ENCODE results near the gene CDC16.
"Not testable (repeated sequence)": the region's sequence is repeated elsewhere in the genome, so short reads cannot be mapped to it uniquely, and the experiment has no call there.

CDC16 gene

GRCh38 chr13:114261328-114261965 lies 26.8 kb downstream of the CDC16 start:
- no peaks in the 10 kb centered on the region for H3K27me3 ChIP-seq (ENCODE audit: control insufficient read depth, insufficient read depth, low read length)
- no peak overlapping the region for H2AFZ ChIP-seq
- no peak for TF ChIP-seq CTCF (IDR thresholded peaks at IDR 0.05)
- H3K4me3 ChIP-seq (ENCODE audit: low read depth, low read length), result no peak overlapping the region
- no peak overlapping the region for H3K4me2 ChIP-seq (ENCODE audit: low read length)
- H3K79me2 ChIP-seq, result no peaks in the 10 kb centered on the region
- no peak overlapping the region for H3K27ac ChIP-seq
- H3K9me3 ChIP-seq (ENCODE audit: control insufficient read depth, low read length), result no peaks in the 10 kb centered on the region
- peaks cover 3% of the 10 kb centered on the region for H3K36me3 ChIP-seq (ENCODE audit: control insufficient read depth, insufficient read depth, low read length)
- H3K4me1 ChIP-seq, result no peaks in the 10 kb centered on the region
- H3K9ac ChIP-seq, result no peak overlapping the region

- Histone ChIP-seq H3K4me3 (ENCODE audit: low read depth, low read length) (no peak overlapping the region), H3K4me2 (ENCODE audit: low read length) (no peak overlapping the region), H3K79me2 (no peaks in the 10 kb centered on the region), H3K27me3 (ENCODE audit: control insufficient read depth, insufficient read depth, low read length) (no peaks in the 10 kb centered on the region), H2AFZ (no peak overlapping the region), H3K9me3 (ENCODE audit: control insufficient read depth, low read length) (no peaks in the 10 kb centered on the region), H3K9ac (no peak overlapping the region), H3K4me1 (no peaks in the 10 kb centered on the region), H3K36me3 (ENCODE audit: control insufficient read depth, insufficient read depth, low read length) (peaks cover 3% of the 10 kb centered on the region), H3K27ac (no peak overlapping the region)
- no peak for TF ChIP-seq CTCF (IDR thresholded peaks at IDR 0.05)
Measured at GRCh38 chr13:114263578-114263977, 28.9 kb downstream of the CDC16 start.

- not testable (repeated sequence) for H3K9ac ChIP-seq; H2AFZ ChIP-seq; H3K4me2 ChIP-seq (ENCODE audit: low read length); H3K9me3 ChIP-seq (ENCODE audit: control insufficient read depth, low read length); H3K4me1 ChIP-seq; H3K27ac ChIP-seq; H3K4me3 ChIP-seq (ENCODE audit: low read depth, low read length); H3K36me3 ChIP-seq (ENCODE audit: control insufficient read depth, insufficient read depth, low read length); H3K79me2 ChIP-seq; H3K27me3 ChIP-seq (ENCODE audit: control insufficient read depth, insufficient read depth, low read length)
Measured at GRCh38 chr13:114264313-114264712, 29.6 kb downstream of the CDC16 start.

- Histone ChIP-seq H2AFZ (no peak overlapping the region), H3K36me3 (ENCODE audit: control insufficient read depth, insufficient read depth, low read length) (no peaks in the 10 kb centered on the region), H3K9ac (no peak overlapping the region), H3K4me1 (no peaks in the 10 kb centered on the region), H3K27ac (no peak overlapping the region), H3K27me3 (ENCODE audit: control insufficient read depth, insufficient read depth, low read length) (no peaks in the 10 kb centered on the region), H3K79me2 (no peaks in the 10 kb centered on the region), H3K4me3 (ENCODE audit: low read depth, low read length) (no peak overlapping the region), H3K9me3 (ENCODE audit: control insufficient read depth, low read length) (no peaks in the 10 kb centered on the region), H3K4me2 (ENCODE audit: low read length) (no peak overlapping the region)
- TF ChIP-seq CTCF (IDR thresholded peaks at IDR 0.05), result no peak
Measured at GRCh38 chr13:114264886-114265611, 30.4 kb downstream of the CDC16 start.

- Histone ChIP-seq H3K4me3 (ENCODE audit: low read depth, low read length) (no peak overlapping the region), H2AFZ (no peak overlapping the region), H3K9me3 (ENCODE audit: control insufficient read depth, low read length) (no peaks in the 10 kb centered on the region), H3K36me3 (ENCODE audit: control insufficient read depth, insufficient read depth, low read length) (no peaks in the 10 kb centered on the region), H3K27me3 (ENCODE audit: control insufficient read depth, insufficient read depth, low read length) (no peaks in the 10 kb centered on the region), H3K4me2 (ENCODE audit: low read length) (no peak overlapping the region), H3K9ac (no peak overlapping the region), H3K79me2 (no peaks in the 10 kb centered on the region), H3K4me1 (no peaks in the 10 kb centered on the region), H3K27ac (no peak overlapping the region)
- TF ChIP-seq CTCF (IDR thresholded peaks at IDR 0.05), result no peak
Measured at GRCh38 chr13:114266241-114266640, 31.5 kb downstream of the CDC16 start.

Data from parathyroid adenoma (tissue), 2 donors.